Activated CD4-positive, alpha-beta memory T cell treated with anti-CD3 and anti-CD28 coated beads for 36 hours (primary cell): Measurements from ENCODE around the gene FEN1. TPM values are rescaled to one million over a fixed set of nuclear protein-coding genes. Genes with fewer than 3 reads are reported as not detected.

Experiments
- CTCF ChIA-PET: fragments of 350-600 bp; sonication (Branson Sonifier 250); formaldehyde crosslinking; loops from one replicate; lab custom pipeline; 2021; ENCODE audit warnings: antibody characterized with exemption, inconsistent platforms; lab: Charles Lee
- POLR2A ChIA-PET: fragments of 350-600 bp; sonication (Branson Sonifier 250); formaldehyde crosslinking; loops from one replicate; lab custom pipeline; 2021; ENCODE audit warnings: antibody characterized with exemption; lab: Charles Lee
- DNase-seq: peaks from one replicate; pipeline ENCODE4 v3.0.0-alpha.2; 2020
- H3K27ac Mint-ChIP-seq: one replicate; pipeline ENCODE4 v1.8.0; 2021; ENCODE audit warnings: mixed read lengths
- H3K27me3 Mint-ChIP-seq: one replicate; pipeline ENCODE4 v1.8.0; 2021; ENCODE audit warnings: mixed read lengths
- H3K36me3 Mint-ChIP-seq: one replicate; pipeline ENCODE4 v1.8.0; 2021; ENCODE audit warnings: mixed read lengths
- H3K4me1 Mint-ChIP-seq: one replicate; pipeline ENCODE4 v1.8.0; 2021; ENCODE audit warnings: low read depth, mixed read lengths
- H3K4me3 Mint-ChIP-seq: one replicate; pipeline ENCODE4 v1.8.0; 2021; ENCODE audit warnings: mild to moderate bottlenecking, mixed read lengths
- H3K9me3 Mint-ChIP-seq: one replicate; pipeline ENCODE4 v1.8.0; 2021; ENCODE audit warnings: mixed read lengths
- intact Hi-C: fragments of 100-400 bp; cut with micrococcal nuclease; formaldehyde crosslinking; loops from one replicate; pipeline ENCODE4 v1.15.1; 2023
- total RNA-seq, 2 experiments: library from RNA; stranded (reverse); gene quantifications; one replicate each; pipeline ENCODE4 v1.2.3, GENCODE V29; 2021

The FEN1 gene
- total RNA-seq, 2 experiments from 2014 or later = 108 to 111 TPM

- Mint-ChIP-seq H3K9me3 (no peaks in the 10 kb centered on the region), H3K4me1 (peaks cover 25% of the 10 kb centered on the region), H3K27ac (no peak overlapping the region), H3K27me3 (peaks cover 9% of the 10 kb centered on the region), H3K4me3 (no peak overlapping the region), H3K36me3 (peaks cover 2% of the 10 kb centered on the region)
- DNase-seq = no peak
- ChIA-PET CTCF (interaction anchor here (0.6 kb wide), 1 partner anchor 116 kb away, joined by 3 read pairs; no protein-coding TSS in a partner anchor), POLR2A (no interaction called here)
- intact Hi-C loops = no loop called here
Observed at GRCh38 chr11:61832207-61832606, 39.5 kb downstream of the FEN1 start.

- no peak overlapping the region for H3K27ac Mint-ChIP-seq
- DNase-seq = no peak
- H3K9me3 Mint-ChIP-seq = no peaks in the 10 kb centered on the region
- intact Hi-C loops = no loop called here
- CTCF ChIA-PET = interaction anchor here (1.7 kb wide), 1 partner anchor 18 kb away, joined by 3 read pairs; no protein-coding TSS in a partner anchor
- POLR2A ChIA-PET = no interaction called here
- H3K27me3 Mint-ChIP-seq = peaks cover 8% of the 10 kb centered on the region
- H3K4me1 Mint-ChIP-seq = peaks cover 24% of the 10 kb centered on the region
- H3K36me3 Mint-ChIP-seq = peaks cover 2% of the 10 kb centered on the region
- H3K4me3 Mint-ChIP-seq = no peak overlapping the region
Observed at GRCh38 chr11:61832754-61833153, 40.0 kb downstream of the FEN1 start.

DNA sequence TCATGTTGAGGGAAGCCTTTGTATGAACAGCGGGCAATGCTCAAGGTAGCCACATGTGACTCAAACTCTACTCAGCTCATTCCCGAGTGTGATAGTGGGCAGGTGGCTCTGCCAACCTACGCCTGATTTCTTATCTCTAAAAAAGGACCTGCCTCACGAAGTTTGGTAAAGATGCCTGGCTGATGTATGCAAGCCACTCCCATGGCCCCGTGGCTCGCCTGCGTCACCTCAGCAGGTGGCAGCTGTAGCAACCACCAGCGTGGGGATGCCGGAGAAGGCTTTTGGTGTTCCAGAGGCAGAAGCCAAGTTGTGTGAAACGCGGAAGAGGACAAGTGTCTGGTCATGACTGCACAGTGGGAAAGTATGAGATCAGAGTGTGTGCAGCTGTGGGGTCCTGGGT lies 40.8 kb downstream of the FEN1 start:
- intact Hi-C loops = no loop called here
- POLR2A ChIA-PET = no interaction called here
- Mint-ChIP-seq H3K36me3 (peaks cover 2% of the 10 kb centered on the region), H3K4me3 (no peak overlapping the region), H3K27me3 (peaks cover 8% of the 10 kb centered on the region), H3K9me3 (no peaks in the 10 kb centered on the region), H3K4me1 (peaks cover 24% of the 10 kb centered on the region), H3K27ac (peak overlapping the region; percentile 89)
- no peak for DNase-seq
- CTCF ChIA-PET = interaction anchor here (1.5 to 1.7 kb wide), 2 partner anchors 18 to 37 kb away, joined by 3 to 4 read pairs; no protein-coding TSS in a partner anchor

GRCh38 chr11:61833926-61834277 lies 41.2 kb downstream of the FEN1 start:
- ChIA-PET POLR2A (no interaction called here), CTCF (interaction anchor here (0.7 to 1.7 kb wide), 4 partner anchors 19 to 65 kb away, joined by 3 to 4 read pairs (median 3); no protein-coding TSS in a partner anchor)
- Mint-ChIP-seq H3K9me3 (no peaks in the 10 kb centered on the region), H3K36me3 (peaks cover 2% of the 10 kb centered on the region), H3K27ac (peak overlapping the region; percentile 89), H3K27me3 (peaks cover 7% of the 10 kb centered on the region), H3K4me3 (no peak overlapping the region), H3K4me1 (peaks cover 23% of the 10 kb centered on the region)
- no peak for DNase-seq
- intact Hi-C loops = no loop called here

DNA sequence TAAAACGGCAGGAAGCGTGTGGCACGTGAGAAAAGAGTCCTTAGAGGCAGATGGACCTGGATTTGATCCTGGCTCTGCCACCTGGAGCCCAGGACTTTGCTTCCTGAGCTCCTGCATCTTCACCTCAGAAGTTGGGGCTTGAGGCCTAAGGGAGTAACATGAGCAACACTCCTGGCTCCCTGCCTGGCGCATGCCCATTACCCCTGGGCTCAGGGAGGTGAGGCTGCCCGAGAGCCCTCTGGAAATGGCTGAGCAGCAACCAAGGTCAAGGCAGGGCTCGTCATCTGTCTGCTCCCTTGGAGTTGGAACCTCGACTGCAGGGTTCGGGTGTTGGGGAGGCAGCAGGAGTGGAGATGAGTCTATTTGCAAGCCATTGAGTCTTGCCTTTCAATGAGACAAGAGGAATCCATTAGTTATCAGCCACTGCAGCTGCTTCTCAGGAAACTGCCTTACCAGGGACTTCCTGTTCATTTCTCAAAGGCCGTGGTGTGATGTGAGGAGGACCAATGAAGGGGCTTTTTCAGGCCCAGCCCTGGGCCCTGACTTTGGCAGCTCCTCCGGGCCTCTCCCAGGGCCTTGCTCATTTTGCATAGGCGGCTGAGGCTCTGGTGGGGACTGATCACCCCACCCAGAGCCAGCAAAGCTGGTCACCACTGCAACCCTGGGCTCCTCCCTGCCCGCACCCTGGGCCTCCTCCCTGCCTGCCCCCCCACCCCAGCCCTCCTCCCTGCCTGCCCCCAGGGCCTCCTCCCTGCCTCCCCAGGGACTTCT lies 41.8 kb downstream of the FEN1 start:
- Mint-ChIP-seq H3K27me3 (peaks cover 7% of the 10 kb centered on the region), H3K4me3 (no peak overlapping the region), H3K27ac (peak overlapping the region; percentile 89), H3K4me1 (peaks cover 23% of the 10 kb centered on the region), H3K36me3 (peaks cover 3% of the 10 kb centered on the region), H3K9me3 (no peaks in the 10 kb centered on the region)
- ChIA-PET CTCF (interaction anchor here (0.7 to 1.7 kb wide), 4 partner anchors 19 to 64 kb away, joined by 3 to 4 read pairs (median 3); no protein-coding TSS in a partner anchor), POLR2A (interaction anchor here (0.9 kb wide), 1 partner anchor 16 kb away, joined by 4 read pairs; no protein-coding TSS in a partner anchor)
- intact Hi-C loops = no loop called here
- DNase-seq = peak; percentile 80

- intact Hi-C loops = no loop called here
- Mint-ChIP-seq H3K9me3 (no peaks in the 10 kb centered on the region), H3K4me1 (peaks cover 21% of the 10 kb centered on the region), H3K36me3 (peaks cover 14% of the 10 kb centered on the region), H3K27ac (no peak overlapping the region), H3K27me3 (peaks cover 3% of the 10 kb centered on the region), H3K4me3 (no peak overlapping the region)
- POLR2A ChIA-PET = no interaction called here
- CTCF ChIA-PET = no interaction called here
- DNase-seq = no peak
Observed at GRCh38 chr11:61836193-61836592, 43.5 kb downstream of the FEN1 start.

GRCh38 chr11:61837411-61838005 lies 44.8 kb downstream of the FEN1 start:
- peaks cover 21% of the 10 kb centered on the region for H3K4me1 Mint-ChIP-seq
- ChIA-PET CTCF (no interaction called here), POLR2A (no interaction called here)
- peaks cover 20% of the 10 kb centered on the region for H3K36me3 Mint-ChIP-seq
- H3K27ac Mint-ChIP-seq = no peak overlapping the region
- peaks cover 1% of the 10 kb centered on the region for H3K27me3 Mint-ChIP-seq
- no peak for DNase-seq
- H3K4me3 Mint-ChIP-seq = no peak overlapping the region
- H3K9me3 Mint-ChIP-seq = no peaks in the 10 kb centered on the region
- intact Hi-C loops = no loop called here

DNA sequence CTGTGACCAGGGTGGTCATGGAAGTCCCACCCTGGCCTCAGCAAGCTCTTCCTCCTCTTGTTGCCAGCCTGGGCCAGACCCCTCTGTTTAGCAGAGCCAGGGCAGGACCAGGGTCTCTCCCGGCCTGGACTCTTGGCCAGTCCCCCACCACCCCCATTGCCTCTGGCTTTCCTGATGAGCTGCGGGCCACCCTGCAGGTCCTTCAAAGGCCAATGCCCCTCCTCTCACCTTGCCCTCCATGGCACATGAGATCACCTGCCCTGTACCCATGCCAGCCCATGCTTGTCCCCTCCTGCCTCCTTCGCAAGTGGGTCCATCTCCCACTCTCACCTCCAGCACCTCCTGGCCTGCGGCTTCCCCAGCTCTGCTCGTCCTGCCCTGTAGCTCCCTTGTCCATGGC lies 45.8 kb downstream of the FEN1 start:
- no peak overlapping the region for H3K27ac Mint-ChIP-seq
- intact Hi-C loops = no loop called here
- H3K36me3 Mint-ChIP-seq = peaks cover 22% of the 10 kb centered on the region
- H3K4me1 Mint-ChIP-seq = peaks cover 18% of the 10 kb centered on the region
- no peaks in the 10 kb centered on the region for H3K9me3 Mint-ChIP-seq
- CTCF ChIA-PET = no interaction called here
- POLR2A ChIA-PET = interaction anchor here (0.9 kb wide), 1 partner anchor 35 kb away, joined by 3 read pairs; no protein-coding TSS in a partner anchor
- no peak for DNase-seq
- peaks cover 1% of the 10 kb centered on the region for H3K27me3 Mint-ChIP-seq
- H3K4me3 Mint-ChIP-seq = no peak overlapping the region

DNA sequence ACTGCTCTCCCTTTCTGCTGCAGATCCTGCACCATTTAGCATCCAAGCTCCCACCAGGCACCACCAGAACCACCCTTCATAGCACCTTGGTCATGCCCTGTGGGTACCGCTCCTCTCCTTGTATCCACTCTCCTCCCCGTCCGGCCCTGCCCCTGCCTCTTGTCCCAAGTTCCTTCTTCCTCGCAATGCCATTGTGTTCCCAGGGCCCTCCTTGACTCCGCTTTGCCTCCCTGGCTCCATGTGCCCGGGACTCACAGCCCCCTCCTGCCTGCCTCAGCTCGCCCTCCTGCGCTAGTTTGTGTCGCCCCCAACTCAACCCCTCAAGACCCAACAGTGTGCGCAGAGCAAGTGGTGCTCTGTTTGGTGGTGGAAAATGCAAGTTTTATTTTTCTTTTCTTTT lies 46.2 kb downstream of the FEN1 start:
- Mint-ChIP-seq H3K36me3 (peaks cover 22% of the 10 kb centered on the region), H3K27ac (no peak overlapping the region), H3K27me3 (peaks cover 1% of the 10 kb centered on the region), H3K4me3 (no peak overlapping the region), H3K9me3 (no peaks in the 10 kb centered on the region), H3K4me1 (peaks cover 14% of the 10 kb centered on the region)
- ChIA-PET CTCF (no interaction called here), POLR2A (interaction anchor here (0.9 kb wide), 1 partner anchor 35 kb away, joined by 3 read pairs; no protein-coding TSS in a partner anchor)
- intact Hi-C loops = no loop called here
- no peak for DNase-seq

DNA sequence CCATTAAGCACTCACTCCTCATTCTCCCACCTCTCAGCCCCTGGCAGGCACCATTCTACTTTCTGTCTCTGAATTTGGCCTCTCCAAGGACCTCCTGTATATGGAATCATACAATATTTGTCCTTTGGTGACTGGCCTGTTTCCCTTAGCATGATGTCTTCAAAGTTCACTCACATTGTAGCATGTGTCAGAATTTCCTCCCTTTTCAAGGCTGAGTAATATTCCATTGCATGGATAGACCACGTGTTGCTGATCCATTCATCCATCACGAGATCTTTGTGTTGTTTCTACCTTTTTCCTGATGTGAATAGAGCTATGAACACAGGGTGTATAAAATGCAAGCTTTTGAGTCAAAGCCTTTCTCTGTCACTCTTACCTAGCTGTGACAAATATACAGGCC lies 47.0 kb downstream of the FEN1 start:
- Mint-ChIP-seq H3K4me1 (peaks cover 7% of the 10 kb centered on the region), H3K27me3 (peaks cover 1% of the 10 kb centered on the region), H3K9me3 (no peaks in the 10 kb centered on the region), H3K36me3 (peaks cover 22% of the 10 kb centered on the region), H3K4me3 (no peak overlapping the region), H3K27ac (no peak overlapping the region)
- ChIA-PET CTCF (no interaction called here), POLR2A (no interaction called here)
- DNase-seq = no peak
- intact Hi-C loops = no loop called here

DNA sequence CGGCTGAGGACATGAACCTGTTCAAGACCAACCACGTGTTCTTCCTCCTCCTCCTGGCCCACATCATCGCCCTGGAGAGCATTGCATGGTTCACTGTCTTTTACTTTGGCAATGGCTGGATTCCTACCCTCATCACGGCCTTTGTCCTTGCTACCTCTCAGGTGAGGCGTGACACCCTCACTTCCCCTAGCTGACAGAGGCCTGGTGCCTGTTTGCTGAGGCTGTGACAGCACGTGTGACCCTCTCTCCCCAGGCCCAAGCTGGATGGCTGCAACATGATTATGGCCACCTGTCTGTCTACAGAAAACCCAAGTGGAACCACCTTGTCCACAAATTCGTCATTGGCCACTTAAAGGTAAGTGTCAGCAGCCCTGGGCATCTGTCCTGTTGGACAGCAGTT lies 47.7 kb downstream of the FEN1 start:
- DNase-seq = no peak
- Mint-ChIP-seq H3K27me3 (peaks cover 1% of the 10 kb centered on the region), H3K9me3 (no peaks in the 10 kb centered on the region), H3K4me1 (peaks cover 4% of the 10 kb centered on the region), H3K36me3 (peaks cover 22% of the 10 kb centered on the region), H3K27ac (no peak overlapping the region), H3K4me3 (no peak overlapping the region)
- intact Hi-C loops = no loop called here
- CTCF ChIA-PET = interaction anchor here (0.6 kb wide), 1 partner anchor 43 kb away, joined by 3 read pairs; no protein-coding TSS in a partner anchor
- POLR2A ChIA-PET = no interaction called here
